ENCODE results near the gene CCT8L2.
"Not testable (repeated sequence)": the region's sequence is repeated elsewhere in the genome, so short reads cannot be mapped to it uniquely, and the experiment has no call there.

CCT8L2 gene

GRCh38 chr22:16563555-16564520 lies 28.8 kb downstream of the CCT8L2 start:
- no peak overlapping the region for H3K4me3 ChIP-seq (ENCODE audit: control insufficient read depth, low read depth, low read length)
- DNase-seq (ENCODE audit: low read depth): no peak
- TF ChIP-seq, protein P1, sequence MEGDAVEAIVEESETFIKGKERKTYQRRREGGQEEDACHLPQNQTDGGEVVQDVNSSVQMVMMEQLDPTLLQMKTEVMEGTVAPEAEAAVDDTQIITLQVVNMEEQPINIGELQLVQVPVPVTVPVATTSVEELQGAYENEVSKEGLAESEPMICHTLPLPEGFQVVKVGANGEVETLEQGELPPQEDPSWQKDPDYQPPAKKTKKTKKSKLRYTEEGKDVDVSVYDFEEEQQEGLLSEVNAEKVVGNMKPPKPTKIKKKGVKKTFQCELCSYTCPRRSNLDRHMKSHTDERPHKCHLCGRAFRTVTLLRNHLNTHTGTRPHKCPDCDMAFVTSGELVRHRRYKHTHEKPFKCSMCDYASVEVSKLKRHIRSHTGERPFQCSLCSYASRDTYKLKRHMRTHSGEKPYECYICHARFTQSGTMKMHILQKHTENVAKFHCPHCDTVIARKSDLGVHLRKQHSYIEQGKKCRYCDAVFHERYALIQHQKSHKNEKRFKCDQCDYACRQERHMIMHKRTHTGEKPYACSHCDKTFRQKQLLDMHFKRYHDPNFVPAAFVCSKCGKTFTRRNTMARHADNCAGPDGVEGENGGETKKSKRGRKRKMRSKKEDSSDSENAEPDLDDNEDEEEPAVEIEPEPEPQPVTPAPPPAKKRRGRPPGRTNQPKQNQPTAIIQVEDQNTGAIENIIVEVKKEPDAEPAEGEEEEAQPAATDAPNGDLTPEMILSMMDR (conservative IDR thresholded peaks at IDR 0.05; ENCODE audit: control insufficient read depth, insufficient read depth, low read depth, low read length): no peak

DNA sequence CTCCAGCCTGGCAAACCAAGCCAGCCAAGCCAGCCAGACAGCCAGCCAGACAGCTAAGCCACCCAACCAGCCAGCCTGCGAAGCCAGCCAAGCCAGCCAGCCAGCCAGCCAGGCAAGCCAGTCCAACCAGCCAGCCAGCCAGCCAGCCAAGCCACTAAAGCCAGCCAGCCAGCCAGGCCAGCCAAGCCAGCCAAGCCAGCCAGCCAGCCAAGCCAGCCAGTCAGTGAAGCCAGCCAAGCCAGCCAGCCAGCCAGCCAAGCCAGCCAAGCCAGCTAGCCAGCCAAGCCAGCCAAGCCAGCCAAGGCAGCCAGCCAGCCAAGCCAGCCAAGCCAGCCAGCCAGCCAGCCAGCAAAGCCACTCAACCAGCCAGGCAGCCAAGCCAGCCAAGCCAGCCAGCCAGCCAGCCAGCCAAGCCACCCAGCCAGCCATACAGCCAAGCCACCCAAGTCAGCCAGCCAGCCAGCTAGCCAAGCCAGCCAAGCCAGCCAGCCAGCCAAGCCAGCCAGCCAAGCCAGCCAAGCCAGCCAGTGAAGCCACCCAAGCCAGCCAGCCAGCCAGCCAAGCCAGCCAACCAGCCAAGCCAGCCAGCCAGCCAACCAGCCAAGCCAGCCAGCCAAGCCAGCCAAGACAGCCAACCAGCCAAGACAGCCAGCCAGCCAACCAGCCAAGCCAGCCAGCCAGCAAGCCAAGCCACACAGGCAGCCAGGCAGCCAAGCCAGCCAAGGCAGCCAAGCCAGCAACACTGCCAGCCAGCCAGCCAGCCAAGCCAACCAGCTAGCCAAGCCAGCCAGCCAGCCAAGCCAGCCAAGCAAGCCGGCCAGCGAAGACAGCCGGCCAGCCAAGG lies 29.7 kb downstream of the CCT8L2 start:
- TF ChIP-seq, protein P1 (conservative IDR thresholded peaks at IDR 0.05; ENCODE audit: control insufficient read depth, insufficient read depth, low read depth, low read length): no peak

DNA sequence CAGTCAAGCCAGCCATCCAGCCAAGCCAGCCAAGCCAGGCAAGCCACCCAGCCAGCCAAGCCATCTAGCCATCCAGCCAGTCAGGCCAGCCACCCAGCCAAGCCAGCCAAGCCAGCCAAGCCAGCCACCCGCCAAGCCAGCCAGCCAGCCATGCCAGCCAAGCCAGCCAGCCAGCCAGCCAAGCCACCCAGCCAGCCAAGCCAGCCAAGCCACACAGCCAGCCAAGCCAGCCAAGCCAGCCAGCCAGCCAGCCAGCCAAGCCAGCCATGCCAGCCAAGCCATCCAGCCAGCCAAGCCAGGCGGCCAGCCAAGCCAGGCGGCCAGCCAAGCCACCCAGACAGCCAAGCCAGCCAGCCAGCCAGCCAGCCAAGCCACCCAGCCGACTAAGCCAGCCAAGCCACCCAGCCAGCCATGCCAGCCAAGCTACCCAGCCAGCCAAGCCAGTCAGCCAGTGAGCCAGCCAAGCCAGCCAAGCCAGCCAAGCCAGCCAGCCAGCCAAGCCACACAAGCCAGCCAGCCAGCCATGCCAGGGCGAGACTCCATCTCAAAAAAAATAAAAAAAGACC lies 31.4 kb downstream of the CCT8L2 start:
- not testable (repeated sequence) for H3K4me3 ChIP-seq (ENCODE audit: control insufficient read depth, low read depth, low read length); DNase-seq (ENCODE audit: low read depth)

More for the DNA sequence above, 29.7 kb downstream of the CCT8L2 start:
- DNase-seq (ENCODE audit: low read depth): no peak
- H3K4me3 ChIP-seq (ENCODE audit: control insufficient read depth, low read depth, low read length): no peak overlapping the region

DNA sequence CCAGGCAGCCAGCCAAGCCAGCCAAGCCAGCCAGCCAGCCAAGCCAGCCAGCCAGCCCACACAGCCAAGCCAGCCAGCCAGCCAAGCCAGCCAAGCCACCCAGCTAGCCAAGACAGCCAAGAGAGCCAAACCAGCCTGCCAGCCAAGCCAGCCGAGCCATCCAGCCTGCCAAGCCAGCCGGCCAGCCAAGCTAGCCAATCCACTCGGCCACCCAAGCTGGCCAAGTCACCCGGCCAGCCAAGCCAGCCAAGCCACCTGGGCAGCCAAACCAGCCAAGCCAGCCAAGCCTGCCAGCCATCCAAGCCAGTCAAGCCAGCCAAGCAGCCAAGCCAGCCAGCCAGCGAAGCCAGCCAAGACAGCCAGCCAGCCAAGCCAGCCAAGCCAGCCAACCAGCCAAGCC lies 32.0 kb downstream of the CCT8L2 start:
- DNase-seq (ENCODE audit: low read depth); H3K4me3 ChIP-seq (ENCODE audit: control insufficient read depth, low read depth, low read length): not testable (repeated sequence)

DNA sequence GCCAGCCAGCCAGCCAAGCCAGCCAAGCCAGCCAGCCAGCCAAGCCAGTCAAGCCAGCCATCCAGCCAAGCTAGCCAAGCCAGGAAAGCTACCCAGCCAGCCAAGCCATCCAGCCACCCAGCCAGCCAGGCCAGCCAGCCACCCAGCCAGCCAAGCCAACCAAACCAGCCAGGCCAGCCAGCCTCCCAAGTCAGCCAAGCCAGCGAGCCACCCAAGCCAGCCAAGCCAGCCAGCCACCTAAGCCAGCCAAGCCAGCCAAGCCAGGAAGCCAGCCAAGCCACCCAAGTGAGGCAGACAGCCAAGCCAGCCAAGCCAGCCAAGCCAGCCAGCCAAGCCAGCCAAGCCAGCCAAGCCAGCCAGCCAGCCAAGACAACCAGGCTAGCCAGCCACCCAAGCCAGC lies 32.6 kb downstream of the CCT8L2 start:
- not testable (repeated sequence) for DNase-seq (ENCODE audit: low read depth); H3K4me3 ChIP-seq (ENCODE audit: control insufficient read depth, low read depth, low read length)

DNA sequence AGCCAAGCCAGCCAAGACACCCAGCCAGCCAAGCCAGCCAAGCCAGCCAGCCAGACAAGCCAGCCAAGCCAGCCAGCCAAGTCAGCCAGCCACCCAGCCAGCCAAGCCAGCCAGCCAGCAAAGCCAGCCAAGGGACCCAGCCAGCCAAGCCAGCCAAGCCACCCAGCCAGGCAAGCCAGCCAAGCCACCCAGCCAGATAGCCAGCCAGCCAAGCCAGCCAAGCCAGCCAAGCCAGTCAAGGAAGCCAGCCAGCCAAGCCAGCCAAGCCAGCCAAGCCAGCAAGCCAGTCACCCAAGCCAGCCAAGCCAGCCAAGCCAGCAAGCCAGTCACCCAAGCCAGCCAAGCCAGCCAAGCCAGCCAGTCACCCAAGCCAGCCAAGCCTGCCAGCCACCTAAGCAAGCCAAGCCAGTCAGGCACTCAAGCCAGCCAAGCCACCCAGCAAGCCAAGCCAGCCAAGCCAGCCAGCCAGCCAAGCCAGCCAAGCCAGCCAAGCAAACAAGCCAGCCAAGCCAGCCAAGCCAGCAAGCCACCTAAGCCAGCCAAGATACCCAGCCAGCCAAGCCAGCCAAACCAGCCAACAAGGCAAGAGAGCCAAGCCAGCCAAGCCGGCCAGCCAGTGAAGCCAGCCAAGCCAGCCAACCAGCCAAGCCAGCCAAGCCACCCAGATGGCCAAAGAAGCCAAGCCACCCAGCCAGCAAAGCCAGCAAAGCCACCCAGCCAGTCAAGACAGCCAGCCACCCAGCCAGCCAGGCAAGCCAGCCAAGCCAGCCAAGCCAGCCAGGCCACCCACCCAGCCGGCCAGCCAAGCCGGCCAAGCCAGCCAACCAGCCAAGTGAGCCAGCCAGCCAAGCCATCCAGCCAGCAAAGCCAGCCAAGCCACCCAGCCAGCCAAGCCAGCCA lies 33.3 kb downstream of the CCT8L2 start:
- H3K4me3 ChIP-seq (ENCODE audit: control insufficient read depth, low read depth, low read length): no peak overlapping the region
- TF ChIP-seq, protein P1 (conservative IDR thresholded peaks at IDR 0.05; ENCODE audit: control insufficient read depth, insufficient read depth, low read depth, low read length): no peak
- no peak for DNase-seq (ENCODE audit: low read depth)

DNA sequence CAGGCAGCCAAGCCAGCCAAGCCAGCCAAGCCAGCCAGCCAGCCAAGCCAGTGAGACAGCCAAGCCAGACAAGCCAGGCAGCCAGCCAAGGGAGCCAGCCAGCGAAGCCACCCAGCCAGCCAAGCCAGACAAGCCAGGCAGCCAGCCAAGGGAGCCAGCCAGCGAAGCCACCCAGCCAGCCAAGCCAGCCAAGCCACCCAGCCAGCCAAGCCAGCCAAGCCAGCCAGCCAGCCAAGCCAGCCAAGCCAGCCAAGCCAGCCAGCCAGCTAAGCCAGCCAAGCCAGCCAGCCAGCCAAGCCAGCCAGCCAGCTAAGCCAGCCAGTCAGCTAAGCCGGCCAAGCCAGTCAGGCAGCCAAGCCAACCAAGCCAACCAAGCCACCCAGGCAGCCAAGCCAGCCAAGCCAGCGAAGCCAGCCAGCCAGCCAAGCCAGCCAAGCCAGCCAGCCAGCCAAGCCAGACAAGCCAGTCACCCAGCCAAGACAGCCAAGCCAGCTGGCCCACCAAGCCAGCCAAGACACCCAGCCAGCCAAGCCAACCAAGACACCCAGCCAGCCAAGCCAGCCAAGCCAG lies 34.1 kb downstream of the CCT8L2 start:
- DNase-seq (ENCODE audit: low read depth); H3K4me3 ChIP-seq (ENCODE audit: control insufficient read depth, low read depth, low read length): not testable (repeated sequence)

DNA sequence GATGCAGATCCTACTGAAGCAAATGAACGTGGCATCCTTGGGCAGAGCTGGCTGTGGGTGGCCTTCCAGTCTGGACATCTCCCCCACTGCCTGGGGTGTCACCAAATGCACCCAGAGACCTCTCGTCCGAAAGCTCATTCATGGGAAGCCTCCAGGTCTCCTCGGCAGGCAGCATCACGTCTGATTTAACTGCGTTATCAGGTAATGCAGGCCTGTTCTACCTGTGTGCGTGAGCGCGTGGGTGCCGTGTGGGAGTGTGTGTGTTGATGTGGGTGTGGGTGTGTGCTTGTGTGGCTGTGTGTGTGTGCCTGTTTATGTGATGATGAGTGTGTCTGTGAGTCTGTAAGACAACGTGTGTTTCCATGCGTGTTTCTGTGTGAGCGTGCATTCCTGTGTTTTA lies 35.1 kb downstream of the CCT8L2 start:
- not testable (repeated sequence) for DNase-seq (ENCODE audit: low read depth); H3K4me3 ChIP-seq (ENCODE audit: control insufficient read depth, low read depth, low read length)

- H3K4me3 ChIP-seq (ENCODE audit: control insufficient read depth, low read depth, low read length); DNase-seq (ENCODE audit: low read depth): not testable (repeated sequence)
Observed at GRCh38 chr22:16555077-16555994, 37.3 kb downstream of the CCT8L2 start.

DNA sequence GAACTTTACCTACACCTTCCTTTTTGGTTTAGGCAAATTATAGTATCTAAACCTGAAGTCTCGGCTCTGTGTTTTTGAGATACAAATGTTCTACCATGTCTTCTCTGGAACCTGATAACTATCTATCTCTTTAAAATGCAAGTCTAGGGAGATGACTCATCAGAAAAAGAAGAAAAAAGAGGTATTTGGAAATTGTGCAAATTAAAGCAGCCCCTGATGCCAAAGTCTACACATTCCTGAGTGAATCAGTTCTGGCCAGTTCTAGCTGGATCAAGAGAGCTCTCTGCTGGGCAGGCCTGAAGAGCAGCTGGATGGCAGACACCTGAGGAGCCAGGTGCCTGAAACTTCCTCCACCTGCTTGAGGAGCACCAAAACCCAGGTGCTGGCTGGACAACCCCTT lies 49.3 kb downstream of the CCT8L2 start:
- not testable (repeated sequence) for H3K4me3 ChIP-seq (ENCODE audit: control insufficient read depth, low read depth, low read length); DNase-seq (ENCODE audit: low read depth)
